Pancreas (tissue), 10 donors: Measurements from ENCODE around the gene CDK18. TPM values are rescaled to one million over a fixed set of nuclear protein-coding genes. Genes with fewer than 3 reads are reported as not detected.

Experiments
- ATAC-seq, 4 donors: fragments of 200-7000 bp; cut with Tn5 transposase; one replicate each; pipeline versions ENCODE4 v1.8.0 to v1.9.1; 2020; ENCODE audit warnings: mild to moderate bottlenecking in 4 of 4, moderate library complexity in 4 of 4
- DNase-seq, 6 donors: peaks; one replicate each; pipeline ENCODE4 v3.0.0-alpha.2; 2020
- FAIRE-seq: peaks from 2 replicates; lab custom pipeline; 2012; peaks lifted over from hg19 to GRCh38; lab: Jason Lieb, UNC
- H3K27ac ChIP-seq, 4 donors: fragments of 200-600 bp; sonication (generic); 1 replicate in 3 of 4; 2 replicates in 1 of 4; pipeline versions ENCODE4 v1.5.0 to v1.8.0; 2020
- H3K27me3 ChIP-seq, 4 donors: fragments of 200-600 bp; one replicate each; pipeline ENCODE4 v1.8.0; 2021
- H3K36me3 ChIP-seq, 3 donors: fragments of 200-600 bp; sonication (generic) in 1 of 3; one replicate each; pipeline versions ENCODE4 v1.5.0 to v1.8.0; 2020 to 2021
- H3K4me1 ChIP-seq, 3 donors: fragments of 200-600 bp; one replicate each; pipeline ENCODE4 v1.8.0; 2021
- H3K4me3 ChIP-seq, 4 donors: fragments of 200-600 bp; sonication (generic) in 2 of 4; one replicate each; pipeline versions ENCODE4 v1.5.0 to v1.8.0; 2020 to 2021
- H3K9me3 ChIP-seq, 4 donors: fragments of 200-600 bp; one replicate each; pipeline ENCODE4 v1.8.0; 2021
- CTCF ChIP-seq, 4 donors: fragments of 200-600 bp; sonication (generic) in 3 of 4; IDR thresholded peaks; one replicate each; pipeline versions ENCODE4 v1.5.0 to v1.8.0; 2021; ENCODE audit warnings: antibody characterized with exemption in 4 of 4
- WGBS, 2 donors: extraction: QIAGEN DNeasy Blood & Tissue Kit; methylation state at CpG; one replicate each; pipeline ENCODE4 v1.1.7; 2013; 5-methylcytosine and 5-hydroxymethylcytosine counted together
- intact Hi-C, 3 donors: fragments of 100-400 bp; cut with DNase I; formaldehyde crosslinking; loops; one replicate each; pipeline versions ENCODE4 v1.11.1 to v1.14.2; 2022
- polyA plus RNA-seq, 2 donors: library from polyadenylated mRNA; stranded (reverse); fragments of 200-250 nt; gene quantifications; one replicate each; pipeline ENCODE4 v1.2.3, GENCODE V29; 2013
- total RNA-seq, 6 donors: library from RNA; stranded (reverse); fragmentation: NEBNext Ultra II Directional in 4 of 6; extraction: Animal tissue kit (Norgen Biotek cat#: 25700) in 4 of 6; gene quantifications; one replicate each; pipeline versions ENCODE4 v1.2.1 to v1.2.4, GENCODE V29; 2021 to 2023
- donor health status: healthy with polysubstance abuse.
- donor health status: DM: no; HTN: no; CAD: no; lungs with moderate emphysema.
- donor health status: DM: no; HTN: no; CAD: no.
- donor health status: control.
- donor health status: control.
- donor health status: Bipolar disorder and iron deficiency.
- donor health status: DM: yes; HTN: yes; CAD: no.
- donor health status: DM: no; HTN: no; CAD: no.
- donor health status: DM: no; HTN: no; CAD: no.
- donor health status: DM: yes; HTN: yes; CAD: no.

Gene CDK18
- total RNA-seq (10 to 100 TPM in 5 of 6 donors, 1 to 10 TPM in 1; 7.7 to 31.0 (median 12.8) TPM), polyA plus RNA-seq (10 to 100 TPM; 18.2 to 35.4 TPM)

- Histone ChIP-seq H3K36me3 (no peaks in the 10 kb centered on the region), H3K9me3 (no peaks in the 10 kb centered on the region), H3K27ac (peak within 1 kb of the TSS; percentile 31 to 71 (median 61)), H3K4me3 (peak within 1 kb of the TSS; percentile 44 to 74 (median 61)), H3K4me1 (peaks cover 0 to 3% (median 0%) of the 10 kb centered on the region in 3 donors), H3K27me3 (no peaks in the 10 kb centered on the region)
- intact Hi-C loops = no loop called here
- TF ChIP-seq CTCF (IDR thresholded peaks at IDR 0.05) = no peak
- 3 to 4% methylated on average over 37 to 42 of the region's 42 CpGs for WGBS, 2 donors
- ATAC-seq (peak; percentile 84 to 91 (median 90)), DNase-seq (peak; percentile 85 to 94 (median 88)), FAIRE-seq (no peak)
Observed at GRCh38 chr1:205504311-205505075, at the start of gene CDK18. CDK18 (plus strand) TSS chr1:205504669; CDS start chr1:205523168, 18,499 bp downstream.

DNA sequence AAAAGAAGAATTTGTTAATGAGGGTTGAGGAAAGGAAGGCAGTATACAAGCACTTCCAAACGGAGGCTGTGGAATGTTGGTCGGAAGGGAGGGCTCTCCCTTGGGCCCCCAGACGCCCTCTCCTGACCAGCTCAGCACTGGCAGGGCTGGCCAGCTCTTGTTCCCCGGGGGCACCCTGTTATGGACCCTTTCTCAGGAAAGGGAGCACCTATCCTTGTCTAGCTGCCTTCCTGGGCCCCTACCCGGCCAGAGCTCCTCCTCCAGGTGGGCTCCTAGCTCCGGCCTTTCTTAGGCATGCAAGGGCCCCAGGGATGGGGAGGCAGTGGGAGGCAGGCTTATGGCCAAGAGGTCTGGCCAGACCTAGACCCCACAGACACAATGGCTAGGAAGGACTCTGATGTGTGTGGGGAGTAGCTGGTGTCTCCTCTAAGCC lies 49.5 kb upstream of the CDK18 start:
- ATAC-seq (no peak), FAIRE-seq (no peak), DNase-seq (no peak)
- H3K9me3 ChIP-seq = no peaks in the 10 kb centered on the region
- H3K4me1 ChIP-seq = peaks cover 0 to 10% (median 4%) of the 10 kb centered on the region in 3 donors
- no peak overlapping the region for H3K4me3 ChIP-seq
- H3K27ac ChIP-seq = no peak overlapping the region
- H3K27me3 ChIP-seq = peaks cover 0 to 30% (median 8%) of the 10 kb centered on the region in 4 donors
- TF ChIP-seq CTCF (IDR thresholded peaks at IDR 0.05) = no peak
- intact Hi-C loops = no loop called here
- H3K36me3 ChIP-seq = no peaks in the 10 kb centered on the region
- WGBS, 2 donors = 43 to 61% methylated on average over 6 of the region's 6 CpGs

GRCh38 chr1:205455581-205456382 lies 48.7 kb upstream of the CDK18 start, which contains the start of gene BLACAT1:
BLACAT1 (minus strand) TSS chr1:205456045.
- H3K27me3 ChIP-seq = peaks cover 0 to 30% (median 8%) of the 10 kb centered on the region in 4 donors
- DNase-seq = peak in 1 of 6 donors; percentile 51
- WGBS, 2 donors = 5% methylated on average over 51 to 53 of the region's 53 CpGs
- ATAC-seq = no peak
- H3K9me3 ChIP-seq = no peaks in the 10 kb centered on the region
- H3K4me1 ChIP-seq = peaks cover 0 to 10% (median 4%) of the 10 kb centered on the region in 3 donors
- peak within 1 kb of the TSS in 2 of 4 donors; percentile 5 to 36 for H3K4me3 ChIP-seq
- no peak for FAIRE-seq
- no peaks in the 10 kb centered on the region for H3K36me3 ChIP-seq
- TF ChIP-seq CTCF (IDR thresholded peaks at IDR 0.05) = no peak
- no peak within 1 kb of the TSS for H3K27ac ChIP-seq
- intact Hi-C loops = no loop called here

DNA sequence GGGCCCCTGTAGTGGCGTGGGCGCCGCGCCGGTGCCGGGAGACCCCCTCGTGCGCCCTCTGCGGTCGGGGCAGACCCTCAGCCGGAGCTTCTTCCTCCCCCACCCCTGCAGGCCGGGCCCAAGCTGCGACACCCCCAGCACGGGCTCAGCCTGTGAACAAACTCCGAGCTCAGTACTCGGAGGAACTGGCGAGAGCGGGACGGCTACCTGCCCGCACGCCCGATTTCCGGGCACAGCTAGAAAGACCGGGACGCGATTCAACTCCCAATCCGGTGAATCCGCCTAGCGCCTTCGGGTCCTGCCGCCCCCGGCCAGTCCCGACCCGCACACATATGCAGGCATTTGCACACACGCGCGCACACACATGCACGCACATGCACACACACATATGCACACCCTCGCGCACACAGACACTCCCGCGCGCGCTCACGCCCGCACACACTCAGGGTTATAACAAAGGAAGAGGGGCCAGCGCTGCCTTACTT lies 48.0 kb upstream of the CDK18 start:
- no peak for TF ChIP-seq CTCF (IDR thresholded peaks at IDR 0.05)
- H3K4me3 ChIP-seq = peak overlapping the region in 2 of 4 donors; percentile 5 to 36
- peaks cover 0 to 30% (median 8%) of the 10 kb centered on the region in 4 donors for H3K27me3 ChIP-seq
- H3K27ac ChIP-seq = no peak overlapping the region
- H3K9me3 ChIP-seq = no peaks in the 10 kb centered on the region
- no peak for FAIRE-seq
- H3K36me3 ChIP-seq = no peaks in the 10 kb centered on the region
- WGBS, 2 donors = 1 to 2% methylated on average over 32 to 47 of the region's 47 CpGs
- ATAC-seq = peak; percentile 22 to 51 (median 28)
- intact Hi-C loops = no loop called here
- H3K4me1 ChIP-seq = peaks cover 0 to 10% (median 4%) of the 10 kb centered on the region in 3 donors
- peak in 1 of 6 donors; percentile 69 for DNase-seq
